ENCODE data around the gene CEACAM20. TPM values are rescaled to one million over a fixed set of nuclear protein-coding genes. Genes with fewer than 3 reads are reported as not detected.

CEACAM20 gene
- total and polyA plus RNA-seq, 2 experiments from 2014 or later, result not detected

DNA sequence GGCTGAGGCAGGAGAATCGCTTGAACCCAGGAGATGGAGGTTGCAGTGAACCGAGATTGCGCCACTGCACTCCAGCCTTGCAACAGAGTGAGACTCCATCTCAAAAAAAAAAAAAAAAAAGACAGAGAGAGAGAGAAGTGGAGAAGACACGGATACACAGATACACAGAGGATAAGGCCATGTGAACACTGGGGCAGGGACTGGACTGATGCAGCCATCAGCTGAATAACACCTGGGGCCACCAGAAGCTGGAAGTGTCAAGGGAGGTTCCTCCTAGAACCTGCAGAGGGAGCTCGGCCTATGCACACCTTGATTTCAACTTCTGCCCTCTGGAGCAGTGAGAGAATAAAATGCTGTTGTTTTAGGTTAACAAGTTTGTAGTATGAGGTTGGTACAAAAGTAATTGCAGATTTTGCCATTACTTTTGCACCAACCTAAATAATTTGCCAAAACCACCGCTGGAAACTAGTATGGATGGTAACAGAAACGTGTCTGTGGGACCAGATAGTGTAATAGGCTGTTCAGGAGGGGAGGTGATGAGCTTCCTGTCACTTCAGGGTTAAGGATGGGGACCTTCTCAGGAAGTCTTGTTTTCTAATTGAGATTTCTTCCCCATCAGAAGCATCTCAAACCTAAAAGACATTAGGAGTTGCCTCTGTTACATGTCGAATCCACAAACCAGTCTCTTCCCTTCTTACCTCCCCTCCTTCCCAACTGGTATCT, 47.5 kb upstream of the CEACAM20 start:
- Histone ChIP-seq H3F3A (replicated peaks; ENCODE audit: low read depth) (no peaks in the 10 kb centered on the region), H2AFZ (no peak overlapping the region), H3K27ac (ENCODE audit: low read depth) (no peak overlapping the region), H3K9me2 (ENCODE audit: insufficient read depth) (no peaks in the 10 kb centered on the region), H3K36me3 (ENCODE audit: insufficient read depth) (no peaks in the 10 kb centered on the region), H3K4me2 (no peak overlapping the region), H3K4me3 (no peak overlapping the region), H4K20me1 (replicated peaks; ENCODE audit: insufficient read depth) (no peaks in the 10 kb centered on the region), H3K27me3 (ENCODE audit: insufficient read depth) (no peaks in the 10 kb centered on the region), H3K4me1 (ENCODE audit: insufficient read depth) (no peaks in the 10 kb centered on the region), H3K79me2 (replicated peaks; ENCODE audit: insufficient read depth) (no peaks in the 10 kb centered on the region)
- H3K4me1 Mint-ChIP-seq, result 0 out of 3 replicates have a peak, but pooled peaks cover 3% of the 10 kb centered on the region
- no peaks in the 10 kb centered on the region; the same call in 2 of the 3 replicates for H3K9me3 Mint-ChIP-seq
- H3K36me3 Mint-ChIP-seq (ENCODE audit: low read depth), result no peaks in the 10 kb centered on the region; the same call in 2 of the 3 replicates
- H3K4me3 Mint-ChIP-seq, result no peak overlapping the region
- DNase-seq (ENCODE audit: low spot score), result peak; percentile 84
- H3K27me3 Mint-ChIP-seq (ENCODE audit: insufficient read depth, low read depth, poor library complexity), result peaks cover 14% of the 10 kb centered on the region
- peak; percentile 98 for ATAC-seq
- TF ChIP-seq, protein P1, sequence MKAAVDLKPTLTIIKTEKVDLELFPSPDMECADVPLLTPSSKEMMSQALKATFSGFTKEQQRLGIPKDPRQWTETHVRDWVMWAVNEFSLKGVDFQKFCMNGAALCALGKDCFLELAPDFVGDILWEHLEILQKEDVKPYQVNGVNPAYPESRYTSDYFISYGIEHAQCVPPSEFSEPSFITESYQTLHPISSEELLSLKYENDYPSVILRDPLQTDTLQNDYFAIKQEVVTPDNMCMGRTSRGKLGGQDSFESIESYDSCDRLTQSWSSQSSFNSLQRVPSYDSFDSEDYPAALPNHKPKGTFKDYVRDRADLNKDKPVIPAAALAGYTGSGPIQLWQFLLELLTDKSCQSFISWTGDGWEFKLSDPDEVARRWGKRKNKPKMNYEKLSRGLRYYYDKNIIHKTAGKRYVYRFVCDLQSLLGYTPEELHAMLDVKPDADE (IDR thresholded peaks at IDR 0.05), result no peak
- TF ChIP-seq EZH2 (IDR thresholded peaks at IDR 0.05; ENCODE audit: low read depth, unreplicated experiment) (no peak), ZNF331 (CRISPR knock-in tag; IDR thresholded peaks at IDR 0.05; ENCODE audit: low read depth) (no peak), EZH2phosphoT487 (IDR thresholded peaks at IDR 0.05; ENCODE audit: unreplicated experiment) (no peak)
- TF ChIP-seq, protein P2, sequence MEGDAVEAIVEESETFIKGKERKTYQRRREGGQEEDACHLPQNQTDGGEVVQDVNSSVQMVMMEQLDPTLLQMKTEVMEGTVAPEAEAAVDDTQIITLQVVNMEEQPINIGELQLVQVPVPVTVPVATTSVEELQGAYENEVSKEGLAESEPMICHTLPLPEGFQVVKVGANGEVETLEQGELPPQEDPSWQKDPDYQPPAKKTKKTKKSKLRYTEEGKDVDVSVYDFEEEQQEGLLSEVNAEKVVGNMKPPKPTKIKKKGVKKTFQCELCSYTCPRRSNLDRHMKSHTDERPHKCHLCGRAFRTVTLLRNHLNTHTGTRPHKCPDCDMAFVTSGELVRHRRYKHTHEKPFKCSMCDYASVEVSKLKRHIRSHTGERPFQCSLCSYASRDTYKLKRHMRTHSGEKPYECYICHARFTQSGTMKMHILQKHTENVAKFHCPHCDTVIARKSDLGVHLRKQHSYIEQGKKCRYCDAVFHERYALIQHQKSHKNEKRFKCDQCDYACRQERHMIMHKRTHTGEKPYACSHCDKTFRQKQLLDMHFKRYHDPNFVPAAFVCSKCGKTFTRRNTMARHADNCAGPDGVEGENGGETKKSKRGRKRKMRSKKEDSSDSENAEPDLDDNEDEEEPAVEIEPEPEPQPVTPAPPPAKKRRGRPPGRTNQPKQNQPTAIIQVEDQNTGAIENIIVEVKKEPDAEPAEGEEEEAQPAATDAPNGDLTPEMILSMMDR (conservative IDR thresholded peaks at IDR 0.05; ENCODE audit: low read depth in 2 of 2), result peak; percentile 75 to 80
- H3K27ac Mint-ChIP-seq, result peak overlapping the region; percentile 18; the same call in 1 of the 2 replicates

DNA sequence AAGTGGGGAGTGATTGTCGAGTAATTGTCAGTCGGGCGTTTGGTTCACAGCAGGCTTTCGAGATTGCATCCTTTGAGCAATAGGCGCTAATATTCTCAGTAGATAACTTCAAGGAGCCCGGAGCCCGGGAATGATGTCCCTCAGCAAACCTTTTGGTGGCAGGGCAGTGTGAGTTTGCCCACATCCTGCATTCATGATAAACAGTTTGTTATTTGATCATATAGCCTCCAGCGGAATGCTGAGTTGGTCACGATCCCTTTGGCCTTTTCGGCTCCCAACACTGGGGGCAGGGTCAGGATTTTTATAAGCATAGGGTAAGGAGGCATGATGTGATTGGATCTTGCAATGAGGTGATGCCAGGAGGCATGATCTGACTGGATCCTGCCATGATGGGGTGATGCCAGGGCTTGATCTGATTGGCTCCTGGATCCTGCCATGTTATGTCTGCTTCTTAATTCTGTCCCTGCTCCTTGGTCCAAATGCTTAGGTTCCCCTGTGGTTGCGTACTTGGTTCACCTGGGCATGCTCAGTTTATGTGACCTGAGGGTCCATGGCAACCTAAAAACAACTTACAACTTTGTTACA, 45.7 kb upstream of the CEACAM20 start:
- ATAC-seq (no peak), DNase-seq (ENCODE audit: low spot score) (no peak)
- H3K4me3 Mint-ChIP-seq, result no peak overlapping the region
- no peaks in the 10 kb centered on the region for H3K4me1 ChIP-seq (ENCODE audit: insufficient read depth)
- no peaks in the 10 kb centered on the region for H4K20me1 ChIP-seq (replicated peaks; ENCODE audit: insufficient read depth)
- no peak overlapping the region for H3K27ac Mint-ChIP-seq
- no peaks in the 10 kb centered on the region for H3F3A ChIP-seq (replicated peaks; ENCODE audit: low read depth)
- no peak overlapping the region for H3K27ac ChIP-seq (ENCODE audit: low read depth)
- no peaks in the 10 kb centered on the region; the same call in 2 of the 3 replicates for H3K9me3 Mint-ChIP-seq
- 0 out of 3 replicates have a peak, but pooled peaks cover 3% of the 10 kb centered on the region for H3K4me1 Mint-ChIP-seq
- H3K36me3 Mint-ChIP-seq (ENCODE audit: low read depth), result no peaks in the 10 kb centered on the region
- no peak overlapping the region for H2AFZ ChIP-seq
- no peaks in the 10 kb centered on the region for H3K36me3 ChIP-seq (ENCODE audit: insufficient read depth)
- no peak overlapping the region for H3K4me2 ChIP-seq
- H3K79me2 ChIP-seq (replicated peaks; ENCODE audit: insufficient read depth), result no peaks in the 10 kb centered on the region
- no peaks in the 10 kb centered on the region for H3K9me2 ChIP-seq (ENCODE audit: insufficient read depth)
- peaks cover 9% of the 10 kb centered on the region for H3K27me3 Mint-ChIP-seq (ENCODE audit: insufficient read depth, low read depth, poor library complexity)
- no peak overlapping the region for H3K4me3 ChIP-seq
- no peaks in the 10 kb centered on the region for H3K27me3 ChIP-seq (ENCODE audit: insufficient read depth)
- TF ChIP-seq EZH2 (IDR thresholded peaks at IDR 0.05; ENCODE audit: low read depth, unreplicated experiment), result no peak
- no peak for TF ChIP-seq POLR2AphosphoS5 (IDR thresholded peaks at IDR 0.05; ENCODE audit: low read depth)
- TF ChIP-seq, protein P1 (IDR thresholded peaks at IDR 0.05), result no peak
- TF ChIP-seq, protein P3, sequence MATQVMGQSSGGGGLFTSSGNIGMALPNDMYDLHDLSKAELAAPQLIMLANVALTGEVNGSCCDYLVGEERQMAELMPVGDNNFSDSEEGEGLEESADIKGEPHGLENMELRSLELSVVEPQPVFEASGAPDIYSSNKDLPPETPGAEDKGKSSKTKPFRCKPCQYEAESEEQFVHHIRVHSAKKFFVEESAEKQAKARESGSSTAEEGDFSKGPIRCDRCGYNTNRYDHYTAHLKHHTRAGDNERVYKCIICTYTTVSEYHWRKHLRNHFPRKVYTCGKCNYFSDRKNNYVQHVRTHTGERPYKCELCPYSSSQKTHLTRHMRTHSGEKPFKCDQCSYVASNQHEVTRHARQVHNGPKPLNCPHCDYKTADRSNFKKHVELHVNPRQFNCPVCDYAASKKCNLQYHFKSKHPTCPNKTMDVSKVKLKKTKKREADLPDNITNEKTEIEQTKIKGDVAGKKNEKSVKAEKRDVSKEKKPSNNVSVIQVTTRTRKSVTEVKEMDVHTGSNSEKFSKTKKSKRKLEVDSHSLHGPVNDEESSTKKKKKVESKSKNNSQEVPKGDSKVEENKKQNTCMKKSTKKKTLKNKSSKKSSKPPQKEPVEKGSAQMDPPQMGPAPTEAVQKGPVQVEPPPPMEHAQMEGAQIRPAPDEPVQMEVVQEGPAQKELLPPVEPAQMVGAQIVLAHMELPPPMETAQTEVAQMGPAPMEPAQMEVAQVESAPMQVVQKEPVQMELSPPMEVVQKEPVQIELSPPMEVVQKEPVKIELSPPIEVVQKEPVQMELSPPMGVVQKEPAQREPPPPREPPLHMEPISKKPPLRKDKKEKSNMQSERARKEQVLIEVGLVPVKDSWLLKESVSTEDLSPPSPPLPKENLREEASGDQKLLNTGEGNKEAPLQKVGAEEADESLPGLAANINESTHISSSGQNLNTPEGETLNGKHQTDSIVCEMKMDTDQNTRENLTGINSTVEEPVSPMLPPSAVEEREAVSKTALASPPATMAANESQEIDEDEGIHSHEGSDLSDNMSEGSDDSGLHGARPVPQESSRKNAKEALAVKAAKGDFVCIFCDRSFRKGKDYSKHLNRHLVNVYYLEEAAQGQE (IDR thresholded peaks at IDR 0.05; ENCODE audit: unreplicated experiment), result no peak
- TF ChIP-seq STAT1 (IDR thresholded peaks at IDR 0.05; ENCODE audit: unreplicated experiment), result no peak
- TF ChIP-seq, protein P2 (conservative IDR thresholded peaks at IDR 0.05; ENCODE audit: low read depth in 2 of 2), result no peak
- no peak for TF ChIP-seq NANOG (IDR thresholded peaks at IDR 0.05; ENCODE audit: borderline replicate concordance)
- no peak for TF ChIP-seq ZNF331 (CRISPR knock-in tag; IDR thresholded peaks at IDR 0.05; ENCODE audit: low read depth)

All from GM23338 (cell line).